ENCODE results near the gene KIAA0513. TPM values are rescaled to one million over a fixed set of nuclear protein-coding genes. Genes with fewer than 3 reads are reported as not detected.

The KIAA0513 gene
- total RNA-seq, 4 donors from 2014 or later: 14.8 to 43.4 (median 28.5) TPM

DNA sequence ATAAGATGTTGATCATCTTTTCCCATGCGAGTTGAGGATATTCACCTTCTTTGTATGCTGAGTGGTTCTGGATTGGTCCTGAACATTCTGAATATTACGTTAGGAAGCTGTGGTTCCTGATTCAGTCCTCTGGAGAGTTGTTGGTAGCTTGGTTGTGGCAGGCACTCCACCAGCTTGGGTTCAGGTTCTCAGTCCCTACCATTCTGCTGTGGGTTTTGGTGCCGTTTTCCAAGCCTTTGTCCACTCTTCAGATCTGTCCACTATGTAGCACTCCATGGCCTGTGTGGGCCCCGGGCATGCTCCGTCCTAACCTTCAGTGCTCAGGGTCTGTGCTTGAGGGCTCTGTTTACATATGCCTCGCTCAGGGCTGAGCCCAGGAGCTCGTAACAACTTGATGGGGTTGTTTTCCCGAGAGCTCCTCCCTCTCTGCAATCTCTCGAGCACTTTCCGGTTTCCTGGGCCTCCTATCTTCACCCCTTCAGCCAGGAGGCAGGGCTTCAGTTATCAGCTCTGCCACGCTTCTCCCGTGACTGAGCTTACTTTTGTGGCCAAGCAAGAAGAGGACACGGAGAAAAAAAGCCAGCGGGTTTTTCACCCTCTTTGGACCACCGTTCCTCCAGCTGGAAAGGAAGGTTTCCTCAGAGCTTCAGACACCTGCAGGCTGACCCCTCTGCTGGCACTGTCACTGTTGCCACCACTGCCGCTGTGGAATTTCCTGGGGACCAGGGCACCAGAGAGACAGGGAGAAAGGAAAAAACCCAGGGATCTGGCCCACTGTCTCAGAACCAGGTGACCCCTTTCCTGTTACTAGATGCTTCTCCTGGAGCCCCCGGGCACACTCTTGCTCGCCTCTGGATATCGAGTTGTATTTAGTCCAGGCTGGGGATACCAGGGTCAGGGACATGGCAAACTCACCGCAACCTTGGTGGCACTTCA is 19.6 kb downstream of the KIAA0513 start:
- peaks cover 0 to 17% (median 2%) of the 10 kb centered on the region in 3 donors for H3K4me1 ChIP-seq
- H3K27me3 ChIP-seq: no peaks in the 10 kb centered on the region
- 77 to 87% methylated on average over 6 to 7 of the region's 20 CpGs for WGBS, 2 donors (ENCODE audit: low coverage in 1 of 2)
- peaks cover 0 to 4% of the 10 kb centered on the region in 2 donors for H3K36me3 ChIP-seq
- no peak overlapping the region for H3K4me3 ChIP-seq
- ATAC-seq: no peak
- no peak overlapping the region for H3K27ac ChIP-seq
- H3K9me3 ChIP-seq: no peaks in the 10 kb centered on the region
- TF ChIP-seq EP300 (IDR thresholded peaks at IDR 0.05) (no peak), POLR2A (IDR thresholded peaks at IDR 0.05) (no peak), CTCF (IDR thresholded peaks at IDR 0.05) (no peak), POLR2AphosphoS5 (IDR thresholded peaks at IDR 0.05) (no peak)

- Histone ChIP-seq H3K4me1 (peaks cover 0 to 10% (median 2%) of the 10 kb centered on the region in 3 donors), H3K36me3 (peaks cover 0 to 4% of the 10 kb centered on the region in 2 donors), H3K27me3 (no peaks in the 10 kb centered on the region), H3K27ac (no peak overlapping the region), H3K4me3 (no peak overlapping the region), H3K9me3 (no peaks in the 10 kb centered on the region)
- WGBS, 2 donors (ENCODE audit: low coverage in 1 of 2): 85 to 91% methylated on average over 6 to 11 of the region's 11 CpGs
- no peak for ATAC-seq
- TF ChIP-seq EP300 (IDR thresholded peaks at IDR 0.05): no peak
- no peak for TF ChIP-seq CTCF (IDR thresholded peaks at IDR 0.05)
- no peak for TF ChIP-seq POLR2AphosphoS5 (IDR thresholded peaks at IDR 0.05)
- TF ChIP-seq POLR2A (IDR thresholded peaks at IDR 0.05): no peak
These were observed 20.4 kb downstream of the KIAA0513 start for GRCh38 chr16:85047867-85048455.

- Histone ChIP-seq H3K4me3 (no peak overlapping the region), H3K4me1 (peaks cover 0 to 8% (median 2%) of the 10 kb centered on the region in 3 donors), H3K36me3 (peaks cover 0 to 4% of the 10 kb centered on the region in 2 donors), H3K9me3 (no peaks in the 10 kb centered on the region), H3K27me3 (no peaks in the 10 kb centered on the region), H3K27ac (no peak overlapping the region)
- ATAC-seq: no peak
- WGBS, 2 donors (ENCODE audit: low coverage in 1 of 2): 89 to 97% methylated on average over 9 to 11 of the region's 17 CpGs
- TF ChIP-seq POLR2A (IDR thresholded peaks at IDR 0.05) (no peak), CTCF (IDR thresholded peaks at IDR 0.05) (no peak), EP300 (IDR thresholded peaks at IDR 0.05) (no peak), POLR2AphosphoS5 (IDR thresholded peaks at IDR 0.05) (no peak)
These were observed 21.4 kb downstream of the KIAA0513 start for GRCh38 chr16:85048921-85049562.

DNA sequence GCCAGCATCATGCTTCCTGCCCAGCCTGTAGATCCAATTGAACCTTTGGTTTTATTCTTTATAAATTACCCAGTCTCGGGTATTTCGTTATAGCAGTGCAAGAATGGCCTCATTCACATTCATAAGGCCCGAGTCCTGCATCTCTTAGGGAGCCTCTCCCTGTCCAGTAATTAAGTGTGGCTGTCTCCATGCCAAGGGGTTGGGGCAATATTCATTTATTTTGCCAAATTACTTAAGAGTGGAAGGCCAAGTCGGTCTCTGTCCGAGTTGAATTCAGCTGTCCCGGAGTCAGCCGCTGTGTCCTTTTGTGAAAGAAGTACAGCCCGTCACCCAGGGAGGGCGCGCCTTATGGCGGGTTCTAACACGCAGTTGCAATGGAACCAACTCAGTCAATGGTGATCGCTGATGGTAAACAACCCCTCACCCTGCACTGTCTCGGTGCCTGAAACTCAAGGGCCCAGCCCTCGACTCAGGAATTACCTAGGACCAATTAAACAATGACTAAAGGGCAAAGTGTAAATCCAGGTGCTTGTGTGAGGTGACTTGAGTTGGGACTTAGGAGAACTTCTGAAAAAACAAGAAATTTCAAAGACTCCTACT is 22.2 kb downstream of the KIAA0513 start:
- 92 to 98% methylated on average over 8 to 10 of the region's 15 CpGs for whole genome bisulfite sequencing, 2 donors (ENCODE audit: low coverage in 1 of 2)
- no peak for TF ChIP-seq POLR2A (IDR thresholded peaks at IDR 0.05)
- no peak for TF ChIP-seq CTCF (IDR thresholded peaks at IDR 0.05)
- TF ChIP-seq POLR2AphosphoS5 (IDR thresholded peaks at IDR 0.05): no peak
- TF ChIP-seq EP300 (IDR thresholded peaks at IDR 0.05): no peak
- H3K36me3 ChIP-seq: peaks cover 0 to 4% of the 10 kb centered on the region in 2 donors
- no peaks in the 10 kb centered on the region for H3K9me3 ChIP-seq
- H3K27me3 ChIP-seq: no peaks in the 10 kb centered on the region
- no peak overlapping the region for H3K4me3 ChIP-seq
- no peak overlapping the region for H3K27ac ChIP-seq
- H3K4me1 ChIP-seq: peaks cover 0 to 12% (median 2%) of the 10 kb centered on the region in 3 donors
- no peak for ATAC-seq
